IPS-NIHi7 (cell line): ENCODE measurements around the gene MAD2L2.

Source experiments
- DNase-seq: peaks from one replicate; pipeline ENCODE4 v3.0.0; 2012; ENCODE audit warnings: mixed read lengths; ENCODE audit errors: extremely low spot score

MAD2L2 gene

DNA sequence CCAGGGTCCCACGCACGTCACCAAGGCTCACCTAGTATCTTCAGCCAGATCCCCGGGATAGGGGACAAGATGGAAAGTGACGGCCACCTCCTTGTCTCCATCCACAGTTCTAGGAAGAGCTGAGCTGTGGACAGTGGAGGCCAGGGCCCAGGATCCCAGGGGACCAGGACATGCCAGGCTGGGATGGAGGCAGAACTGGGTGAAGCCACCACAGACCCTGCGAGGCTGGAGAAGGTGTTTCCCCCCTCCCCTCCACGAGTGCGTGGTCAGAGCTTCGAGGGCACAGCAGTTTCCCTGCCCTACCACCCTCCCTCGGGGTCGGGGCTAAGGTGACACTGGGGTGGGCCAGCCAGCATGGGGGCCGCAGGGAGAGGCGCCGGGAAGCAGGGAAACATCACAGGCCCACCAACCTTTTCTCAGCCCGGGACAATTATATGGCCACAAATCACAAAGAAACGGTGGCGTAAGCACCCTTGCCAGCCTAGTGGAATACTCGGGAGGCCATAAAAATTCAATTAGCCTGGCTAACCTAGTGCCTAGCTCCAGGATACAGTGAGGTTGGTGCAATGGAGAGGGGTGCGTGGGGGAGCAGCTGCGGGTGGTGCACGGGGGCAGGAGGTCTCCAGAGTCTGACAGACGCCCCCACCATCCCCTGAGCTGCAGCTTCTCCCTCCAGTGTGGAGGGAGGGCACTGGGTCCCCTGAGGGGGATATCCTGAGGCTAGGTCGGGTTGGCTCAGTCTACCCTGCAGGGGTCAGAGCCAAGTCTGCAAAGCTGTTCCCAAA is 23.9 kb upstream of the MAD2L2 start:
- DNase-seq = no peak

DNA sequence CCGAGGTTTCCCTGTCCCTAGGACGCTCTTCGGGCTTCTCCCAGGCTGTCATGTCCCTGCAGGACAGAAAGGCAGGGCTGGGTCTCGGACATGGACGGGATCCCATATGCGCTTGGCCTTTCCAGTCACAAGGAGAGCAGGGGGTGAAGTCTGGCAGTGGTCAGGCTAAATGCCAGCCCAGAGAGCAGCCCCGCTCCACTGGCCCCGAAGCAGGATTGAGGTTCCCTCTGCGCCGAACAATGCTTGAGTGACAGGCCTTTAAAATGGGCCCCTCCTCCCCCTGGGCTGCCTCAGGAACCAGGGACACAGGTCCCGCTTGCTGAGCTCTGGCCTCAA is 23.2 kb upstream of the MAD2L2 start:
- DNase-seq = no peak

DNA sequence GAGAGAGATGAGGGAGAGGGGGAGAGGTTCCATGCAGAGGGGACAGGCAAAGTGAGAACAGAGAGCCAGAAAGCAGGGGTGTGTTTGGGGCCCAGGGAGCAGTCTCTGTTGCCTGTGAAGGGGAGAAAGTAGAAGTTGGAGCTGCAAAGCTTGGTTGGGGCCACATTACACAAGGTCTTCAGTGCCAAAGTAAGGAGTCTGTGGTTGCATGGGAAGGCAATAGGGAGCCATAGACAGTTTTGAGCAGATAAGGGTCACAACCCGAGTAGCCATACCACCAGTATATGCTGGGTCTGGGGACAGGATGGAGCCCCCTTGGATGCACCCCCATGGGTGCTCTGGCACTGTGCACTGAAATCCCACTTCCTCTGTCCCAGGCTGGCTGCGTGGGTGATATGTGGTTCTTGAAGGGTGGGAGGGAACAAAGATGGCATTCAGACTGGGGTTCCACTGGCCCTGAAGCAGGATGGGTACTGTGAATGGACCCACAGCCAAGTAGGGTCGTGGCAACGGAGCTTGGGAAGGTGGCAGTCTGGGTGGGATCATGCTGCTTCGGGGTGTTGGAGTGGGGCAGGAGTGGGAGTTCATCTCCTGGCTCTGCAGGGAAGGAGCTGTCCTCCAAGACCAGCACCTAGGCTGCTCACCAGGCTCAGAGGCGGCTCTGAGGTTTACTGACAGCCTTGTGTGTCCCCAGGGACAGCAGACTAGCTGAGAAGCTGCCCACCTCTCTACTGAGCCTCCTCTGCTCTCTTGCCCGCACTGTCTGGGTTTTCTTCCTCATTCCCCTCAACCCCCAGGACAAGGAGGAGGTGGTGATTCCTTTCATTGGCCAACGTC is 22.6 kb upstream of the MAD2L2 start:
- no peak for DNase-seq

DNA sequence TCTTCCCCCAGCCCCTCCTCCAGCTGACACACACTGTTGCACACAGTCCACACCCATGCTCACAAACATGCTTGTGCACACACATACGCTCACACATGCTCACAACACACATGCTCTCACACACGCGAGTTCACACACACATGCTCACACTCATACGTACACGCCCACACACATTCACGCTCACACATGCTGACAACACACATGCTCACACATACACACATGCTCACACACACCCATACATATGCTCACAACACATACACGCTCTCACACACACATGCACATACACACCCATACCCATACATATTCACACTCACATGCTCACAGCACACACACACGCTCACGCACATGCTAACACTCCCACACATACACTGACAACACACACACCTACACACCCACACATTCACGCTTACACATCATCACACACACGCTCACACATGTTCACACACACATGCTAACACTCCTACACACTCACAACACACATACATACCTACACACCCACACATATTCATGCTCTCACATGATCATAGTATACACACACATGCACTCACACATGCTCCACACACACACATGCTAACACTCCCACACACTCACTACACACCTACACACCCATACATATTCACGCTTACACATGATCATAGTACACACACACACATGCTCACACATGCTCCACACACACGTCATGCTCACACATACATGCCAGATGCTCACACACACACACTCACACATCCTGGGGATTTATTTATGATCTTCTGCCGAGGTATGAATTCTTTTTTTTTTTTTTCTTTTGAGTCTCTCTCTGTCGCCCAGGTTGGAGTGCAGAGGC is 21.2 kb upstream of the MAD2L2 start:
- no peak for DNase-seq

DNA sequence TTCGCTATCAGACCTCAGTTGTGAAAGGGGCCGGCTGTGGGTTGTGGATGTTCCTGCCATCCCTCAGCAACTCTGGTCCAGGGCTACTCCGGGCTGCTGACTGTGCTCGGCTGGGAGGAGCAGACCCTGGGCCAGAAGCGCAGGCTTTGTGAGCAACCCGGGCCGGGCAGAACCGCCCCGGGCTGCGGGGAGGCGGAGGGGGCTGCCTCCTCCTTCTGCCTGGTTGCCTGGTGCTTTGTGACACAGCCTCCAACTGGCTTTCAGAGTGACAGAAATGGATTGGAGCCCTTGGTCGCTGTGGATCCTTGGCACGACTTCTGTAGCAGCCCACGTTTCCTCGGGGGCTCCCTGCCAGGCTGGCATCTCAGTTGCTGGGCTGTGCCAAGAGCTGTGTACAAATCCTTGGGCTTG is 20.6 kb upstream of the MAD2L2 start:
- DNase-seq = no peak

DNA sequence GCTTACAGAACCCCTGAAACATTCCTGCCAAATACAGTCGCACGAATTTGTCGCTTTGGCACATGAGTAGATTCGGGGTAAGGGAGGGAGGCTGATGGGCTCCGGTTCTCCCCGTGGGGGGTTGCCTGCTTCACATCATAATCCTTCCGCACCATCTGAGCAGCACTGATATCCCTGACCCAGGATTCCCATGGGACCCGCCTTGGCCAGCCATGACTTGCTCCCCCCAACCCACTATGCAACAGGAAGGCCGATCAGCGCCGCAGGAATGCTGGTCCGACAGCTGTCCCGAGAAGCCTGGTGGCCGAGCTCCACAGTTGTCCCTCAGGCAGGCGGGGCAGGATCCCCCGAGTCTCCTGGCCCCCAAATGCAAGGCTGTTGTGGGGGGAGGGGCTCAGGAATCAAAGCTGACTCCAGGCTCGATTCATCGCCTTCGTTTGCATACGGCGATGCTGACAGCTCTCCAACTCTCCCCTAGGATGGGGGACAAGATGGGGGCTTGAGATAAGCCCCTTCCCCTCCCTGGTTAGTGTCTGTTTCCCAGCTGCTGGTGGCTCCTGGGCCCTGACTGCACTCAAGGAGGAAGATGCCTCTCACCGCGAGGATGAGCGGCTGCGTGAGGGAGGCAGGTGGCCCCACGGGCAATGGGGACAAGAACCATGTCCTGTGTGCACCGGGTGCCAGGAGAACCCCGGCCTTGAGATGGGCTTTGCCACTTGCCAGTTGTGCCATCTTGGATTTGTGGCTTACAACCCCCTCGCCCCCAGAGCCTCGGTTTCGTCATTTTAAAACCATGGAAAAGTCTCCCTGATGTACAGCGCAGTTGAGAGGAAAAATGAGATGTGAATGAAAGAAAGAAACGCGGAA is 19.9 kb upstream of the MAD2L2 start:
- DNase-seq = no peak

DNA sequence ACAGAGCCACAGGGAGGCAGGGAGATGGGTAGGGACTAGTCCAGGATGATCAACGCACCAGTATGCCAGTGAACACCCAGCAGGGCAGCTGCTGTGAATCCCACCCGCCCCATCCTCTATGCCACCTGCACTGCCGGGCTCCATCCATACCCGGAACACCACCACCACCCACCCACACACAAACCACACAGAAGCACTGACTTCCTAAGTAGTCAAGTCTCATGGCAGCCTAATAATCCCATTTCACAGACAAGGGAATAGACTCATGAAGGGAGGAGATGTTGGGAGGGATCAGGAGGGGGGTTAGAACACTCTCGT is 16.9 kb upstream of the MAD2L2 start:
- no peak for DNase-seq

DNA sequence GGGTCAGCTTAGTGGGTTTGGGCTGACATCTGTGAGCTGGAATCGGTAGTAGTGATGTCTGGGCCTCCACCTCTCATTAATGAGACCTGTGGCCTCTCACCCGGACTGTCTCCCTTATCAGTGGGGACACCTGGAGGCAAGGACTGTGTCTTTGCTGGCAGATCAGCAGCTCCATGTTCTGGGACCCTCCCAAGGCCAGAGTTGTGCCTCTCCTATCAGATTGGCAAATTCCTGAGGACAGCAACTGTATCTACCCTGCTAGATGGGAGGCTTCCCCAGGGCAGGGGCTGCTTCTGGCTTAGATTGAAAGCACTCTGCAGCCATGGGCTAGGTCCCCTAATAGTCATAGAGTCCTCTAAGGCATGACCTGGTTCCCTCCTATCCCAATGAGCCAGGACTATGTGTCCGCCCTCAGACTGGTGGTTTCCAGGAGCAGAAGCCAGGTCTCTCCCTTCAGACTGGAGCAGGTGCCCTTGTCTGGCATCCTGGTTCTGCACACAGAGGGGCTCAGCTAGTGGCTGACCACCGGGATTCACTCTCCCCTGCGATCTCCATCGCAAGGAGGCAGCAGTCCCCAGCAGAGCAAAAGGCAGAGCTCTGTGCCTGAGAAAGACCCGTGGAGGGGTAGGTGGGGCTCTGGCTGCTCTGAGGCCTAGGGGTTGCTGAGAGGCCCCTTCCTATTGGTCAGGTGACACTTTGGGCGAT is 16.4 kb upstream of the MAD2L2 start:
- DNase-seq = no peak

DNA sequence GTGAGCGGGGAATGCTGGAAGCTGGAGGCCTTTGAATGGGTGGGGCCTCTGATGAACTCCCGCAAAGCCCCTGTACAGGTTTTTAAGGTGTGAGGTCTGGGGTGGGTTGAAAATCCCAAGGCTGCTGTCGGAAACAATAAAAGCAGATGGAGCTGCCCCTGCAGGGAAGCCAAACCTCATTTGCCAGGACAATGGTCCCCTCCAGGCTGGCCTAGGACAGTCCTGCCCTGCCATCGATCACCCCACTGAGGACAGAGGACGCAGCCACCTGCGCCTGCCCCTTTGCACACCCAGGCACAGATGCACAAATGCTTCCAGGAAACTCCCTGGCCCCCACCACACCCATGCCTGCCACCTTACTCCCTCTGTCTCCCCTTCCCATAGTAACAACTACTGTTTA is 14.9 kb upstream of the MAD2L2 start:
- no peak for DNase-seq

DNA sequence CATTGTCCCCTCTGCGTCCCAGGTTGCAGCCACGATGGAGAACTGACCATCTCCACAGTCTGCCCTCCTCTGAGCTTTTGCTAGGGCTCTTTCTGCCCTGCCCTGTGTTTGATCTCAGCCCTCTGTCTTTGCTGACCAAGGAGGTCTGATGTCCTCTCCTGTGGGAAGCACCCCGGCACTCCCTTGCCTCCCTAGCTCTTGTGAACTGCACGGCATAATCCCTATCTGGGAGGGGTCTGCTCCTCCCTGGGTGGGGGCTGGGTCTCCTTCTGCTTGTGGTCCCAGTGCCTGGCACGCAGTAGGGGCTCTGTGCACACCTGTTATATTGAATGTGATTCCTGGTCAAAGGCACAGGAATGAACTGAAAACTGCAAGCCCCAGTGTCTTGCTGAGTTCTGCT is 13.0 kb upstream of the MAD2L2 start:
- no peak for DNase-seq

DNA sequence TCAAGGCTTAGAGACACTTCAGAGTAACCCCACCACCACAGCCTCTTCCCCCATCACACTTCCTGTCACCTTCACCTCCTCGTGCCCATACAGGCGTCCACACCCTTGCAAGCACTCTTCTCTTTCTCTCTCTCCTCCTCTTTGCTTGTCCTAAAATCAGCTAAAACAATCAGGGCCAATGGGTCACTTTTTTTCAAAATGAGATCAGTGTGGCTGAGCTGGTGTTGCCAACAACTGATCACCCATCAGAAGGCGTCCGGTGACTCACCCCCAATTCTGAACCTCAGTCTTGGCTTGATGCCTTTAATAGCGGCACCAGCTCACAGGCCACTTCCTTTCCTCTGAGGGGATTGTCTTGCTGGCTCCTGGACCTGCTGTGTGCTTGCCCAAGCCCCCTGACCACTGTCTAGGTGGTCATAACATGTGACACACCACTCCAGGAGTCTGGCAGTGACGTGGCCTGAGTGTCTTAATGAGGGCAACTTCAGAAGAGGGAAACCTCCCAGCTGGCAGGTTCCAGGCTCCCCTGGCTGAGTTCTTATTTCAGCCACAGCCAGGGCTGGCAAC is 12.2 kb upstream of the MAD2L2 start:
- DNase-seq = no peak

DNA sequence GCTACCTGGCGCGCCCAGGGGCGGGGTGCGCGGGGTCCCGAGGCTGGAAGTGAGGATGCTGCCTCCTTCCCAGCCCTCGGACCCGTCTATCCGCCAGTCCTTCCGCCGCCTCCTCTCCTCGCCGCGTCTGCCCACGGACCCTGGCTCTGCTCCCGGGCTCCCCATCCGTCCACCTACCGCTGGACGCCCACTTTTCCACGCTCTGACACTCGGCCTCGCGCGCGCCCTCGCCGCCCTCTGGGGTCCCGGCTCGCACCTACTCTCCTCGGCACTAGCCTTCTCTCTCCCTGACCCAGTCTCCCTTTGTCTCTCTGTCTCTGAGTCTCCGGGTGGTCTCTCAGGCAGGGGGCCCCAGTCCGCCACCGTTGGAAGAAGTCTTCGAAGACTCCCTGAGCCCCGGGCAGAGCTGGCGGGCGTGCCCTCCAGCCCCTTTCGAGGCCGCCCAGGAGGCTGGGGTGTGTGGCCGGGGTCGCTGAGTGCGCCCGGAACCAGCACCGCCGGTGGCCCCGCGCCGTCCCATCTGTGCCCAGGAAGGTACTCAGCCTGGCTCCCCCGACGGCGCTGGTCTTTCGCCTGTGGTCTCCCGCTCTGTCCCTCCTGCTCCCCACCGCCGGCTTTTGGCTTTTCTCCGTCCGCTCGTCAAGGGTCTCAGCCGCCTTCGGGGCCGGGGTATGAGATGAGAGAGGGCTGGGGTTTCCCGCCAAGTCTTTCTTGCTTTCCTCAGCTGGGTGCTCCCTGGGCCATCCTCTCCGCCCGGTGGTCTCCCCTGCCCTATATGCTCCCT is 11.2 kb upstream of the MAD2L2 start:
- DNase-seq = no peak

DNA sequence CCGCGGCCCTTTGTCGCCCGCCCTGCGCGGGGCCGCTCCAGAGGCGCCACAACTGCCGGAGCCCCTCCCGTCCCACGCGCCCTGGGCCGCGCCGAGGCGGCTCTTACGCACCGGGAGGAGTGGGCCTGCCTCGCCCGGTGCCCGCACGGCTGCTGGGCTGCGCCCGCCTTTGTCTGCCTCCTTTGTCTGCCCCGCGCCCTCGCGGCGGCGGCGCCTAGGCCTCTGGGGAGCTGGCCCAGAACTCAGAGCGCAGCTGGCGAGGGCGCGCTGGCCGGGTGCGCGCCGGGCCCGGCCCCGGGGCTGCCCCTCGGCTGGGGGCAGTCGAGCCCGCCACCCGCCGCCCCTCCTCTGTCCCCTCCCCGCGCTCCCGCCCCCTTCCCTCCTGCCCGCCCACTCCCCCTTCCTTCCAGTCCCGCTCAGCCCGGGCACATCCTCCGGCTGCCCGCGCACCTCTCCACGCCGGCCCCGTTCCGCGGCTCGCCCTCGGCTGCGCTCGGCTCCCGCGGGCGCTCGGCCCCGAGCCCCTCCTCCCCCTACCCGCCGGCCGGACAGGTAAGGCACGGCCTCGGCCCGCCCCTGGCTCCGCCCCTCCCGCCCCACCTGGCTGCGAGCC is 10.5 kb upstream of the MAD2L2 start, which contains the start of gene DRAXIN:
Gene DRAXIN, plus strand, starts transcription at position 409 of the 613 bp plus-strand sequence. CDS start 14,549 bp downstream, outside the sequence.
- peak; percentile 86 for DNase-seq

DNA sequence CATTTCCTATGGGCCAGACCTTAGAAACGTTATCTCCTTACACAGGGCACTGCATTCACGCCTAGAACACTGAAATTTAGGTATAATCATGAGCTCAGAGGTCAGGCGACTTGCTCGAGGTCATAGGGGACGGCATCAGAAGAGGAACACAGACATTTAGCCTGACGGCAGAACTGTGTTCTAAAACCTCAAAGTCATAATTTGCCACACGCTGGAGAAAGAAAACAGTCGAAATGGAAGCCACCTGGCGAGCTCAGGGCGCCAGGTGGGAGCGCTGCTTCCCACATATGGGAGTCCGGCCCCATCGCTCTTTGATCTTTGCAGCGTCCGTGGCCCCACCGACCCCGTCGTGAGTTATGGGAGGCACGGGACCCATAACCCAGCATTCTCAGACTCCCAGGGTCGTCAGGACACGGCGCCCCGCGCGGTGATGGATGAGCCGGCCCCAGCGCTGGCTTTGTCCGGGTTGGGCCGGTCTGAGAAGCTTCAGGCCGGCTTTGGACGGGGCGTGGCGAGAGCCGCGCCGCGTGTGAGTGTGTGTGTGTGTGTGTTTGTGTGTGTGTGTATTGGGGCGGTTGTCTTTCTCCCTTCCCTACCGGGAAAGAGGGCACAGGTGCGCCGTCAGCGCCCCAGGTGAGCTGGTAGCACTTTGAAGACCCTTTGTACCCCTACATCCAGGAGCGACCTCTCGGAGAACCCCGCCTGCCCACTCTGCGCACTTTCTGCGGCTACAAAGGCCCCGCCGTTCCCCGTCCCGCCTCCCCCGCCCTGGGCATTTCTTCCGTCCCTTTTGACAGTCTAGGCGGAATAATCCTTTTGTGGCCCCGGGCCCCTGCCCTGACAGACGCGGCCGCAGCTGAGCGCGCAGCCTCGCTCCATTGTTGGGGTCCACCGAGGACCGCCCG is 9.7 kb upstream of the MAD2L2 start:
- DNase-seq = no peak

DNA sequence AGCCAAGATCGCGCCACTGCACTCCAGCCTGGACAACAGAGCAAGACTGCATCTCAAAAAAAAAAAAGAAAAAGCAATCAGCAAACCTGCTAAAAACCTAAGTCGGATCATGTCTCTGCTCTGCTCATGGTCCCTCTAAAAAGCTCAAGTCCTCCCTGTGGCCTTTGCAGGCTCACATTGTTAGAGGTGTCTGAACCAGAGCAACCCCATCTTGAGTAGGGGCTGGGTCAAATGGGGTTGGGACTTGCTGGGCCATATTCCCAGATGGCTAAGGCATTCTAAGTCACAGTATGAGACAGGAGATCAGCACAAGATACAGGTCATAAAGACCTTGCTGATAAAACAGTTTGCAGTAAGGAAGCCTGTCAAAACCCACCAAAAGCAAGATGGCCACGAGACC is 7.6 kb upstream of the MAD2L2 start:
- DNase-seq = no peak

DNA sequence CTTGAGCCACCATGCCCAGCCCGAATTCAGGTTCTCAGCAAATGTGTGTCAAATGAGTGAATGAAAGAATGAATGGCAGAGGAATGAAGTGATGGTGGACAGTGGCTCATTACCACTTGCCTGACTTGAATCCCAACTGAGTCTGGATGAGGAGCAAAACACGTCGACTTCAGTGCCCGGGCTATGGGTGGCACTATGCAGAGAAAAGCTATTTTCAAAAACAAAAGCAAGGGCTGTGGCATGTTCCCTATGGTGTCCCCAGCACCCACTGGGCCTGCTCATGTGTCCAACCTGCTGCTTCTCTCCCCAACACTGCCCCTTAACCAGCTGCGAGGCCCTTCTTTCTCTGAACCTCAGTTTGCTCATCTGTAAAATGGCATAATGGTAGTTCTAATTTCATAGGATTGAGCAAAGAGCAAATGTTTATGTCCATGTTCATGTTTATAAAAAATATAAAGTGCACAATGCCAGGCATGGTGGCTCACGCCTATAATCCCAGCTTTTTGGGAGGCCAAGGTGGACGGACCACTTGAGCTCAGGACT is 4.3 kb upstream of the MAD2L2 start:
- DNase-seq = no peak

DNA sequence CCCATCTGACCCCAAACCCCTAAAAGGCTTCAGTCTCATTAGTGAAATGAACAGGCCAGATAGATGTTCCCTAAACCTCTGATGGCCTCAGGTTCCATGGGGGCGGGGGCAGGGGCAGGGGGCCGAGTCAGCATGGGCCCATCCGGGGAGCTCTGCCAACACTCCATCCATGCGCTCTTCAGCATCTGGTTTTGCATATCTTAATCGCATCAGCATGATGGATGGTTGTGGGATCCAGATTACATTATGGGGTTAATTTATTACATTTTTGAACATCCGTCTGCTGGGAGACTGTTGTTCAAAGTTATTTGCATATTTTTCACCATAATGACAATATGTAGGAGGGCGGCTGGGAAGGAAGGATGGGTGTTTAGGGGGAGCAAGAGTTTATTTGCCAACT is 3.1 kb upstream of the MAD2L2 start:
- no peak for DNase-seq

DNA sequence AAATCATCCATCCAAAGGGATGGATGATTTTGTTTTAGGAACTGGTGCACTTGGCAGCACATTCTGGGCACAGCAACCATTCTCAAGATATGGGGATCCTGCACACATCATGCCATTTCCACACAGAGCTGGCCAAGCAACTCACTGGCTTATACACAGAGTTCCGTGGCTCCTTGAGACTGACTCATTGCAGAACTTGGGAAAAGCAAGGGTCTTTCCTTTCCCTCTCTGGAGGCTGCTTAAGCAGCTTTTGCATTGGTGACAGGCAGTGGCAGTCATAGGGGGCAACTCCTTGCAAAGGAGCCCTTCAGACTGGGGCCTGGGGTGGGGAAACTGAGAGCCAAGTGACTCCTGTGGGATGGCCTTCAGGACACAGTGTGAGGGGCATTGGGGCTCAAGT is 1.9 kb upstream of the MAD2L2 start:
- no peak for DNase-seq
